Esophagus muscularis mucosa (tissue), 4 donors: ENCODE results near the gene WDR37. TPM values are rescaled to one million over a fixed set of nuclear protein-coding genes. Genes with fewer than 3 reads are reported as not detected.
"Not testable (repeated sequence)": the region's sequence is repeated elsewhere in the genome, so short reads cannot be mapped to it uniquely, and the experiment has no call there.

Experiments
- DNase-seq: peaks from one replicate; pipeline ENCODE4 v3.0.0-alpha.2; 2017; ENCODE audit errors: extremely low spot score
- H3K27ac ChIP-seq, 4 donors: fragments of 200-600 bp; sonication (generic); replicated peaks in 1 of 4; 1 replicate in 3 of 4; 2 replicates in 1 of 4; pipeline ENCODE4 v1.5.1; 2016 to 2019; ENCODE audit warnings: mild to moderate bottlenecking in 1 of 4
- H3K27me3 ChIP-seq, 4 donors: fragments of 200-600 bp; sonication (generic); one replicate each; pipeline versions ENCODE4 v1.5.1 to v1.6.0; 2016 to 2019
- H3K36me3 ChIP-seq, 4 donors: fragments of 200-600 bp; sonication (generic); one replicate each; pipeline ENCODE4 v1.5.1; 2016 to 2019
- H3K4me1 ChIP-seq, 4 donors: fragments of 200-600 bp; sonication (generic); one replicate each; pipeline ENCODE4 v1.5.1; 2016 to 2019
- H3K4me3 ChIP-seq, 4 donors: fragments of 200-600 bp; sonication (generic); 1 replicate in 2 of 4; 2 replicates in 2 of 4; pipeline ENCODE4 v1.5.1; 2016 to 2019; ENCODE audit warnings: mild to moderate bottlenecking in 4 of 4, moderate library complexity in 1 of 4
- H3K9me3 ChIP-seq, 4 donors: fragments of 200-600 bp; sonication (generic); 1 replicate in 3 of 4; 2 replicates in 1 of 4; pipeline ENCODE4 v1.5.1; 2016 to 2019
- CTCF ChIP-seq, 3 experiments: fragments of 200-600 bp in 2 of 3; fragments of 450-650 bp in 1 of 3; sonication (generic) in 2 of 3; IDR thresholded peaks; one replicate each; pipeline ENCODE4 v1.5.1; 2017 to 2019; ENCODE audit warnings: antibody characterized with exemption in 3 of 3, mild to moderate bottlenecking in 2 of 3, moderate library complexity in 1 of 3
- EP300 ChIP-seq: sonication (generic); formaldehyde crosslinking; IDR thresholded peaks from one replicate; pipeline ENCODE4 v1.6.1; 2017; ENCODE audit warnings: antibody characterized with exemption
- POLR2A ChIP-seq: fragments of 450-650 bp; IDR thresholded peaks from one replicate; pipeline ENCODE4 v1.6.1; 2017; ENCODE audit warnings: antibody characterized with exemption, moderate library complexity, mild to moderate bottlenecking, low read depth
- POLR2AphosphoS5 ChIP-seq, 2 donors: sonication (generic); formaldehyde crosslinking; IDR thresholded peaks; one replicate each; pipeline ENCODE4 v1.6.1; 2017; ENCODE audit warnings: antibody characterized with exemption in 2 of 2
- WGBS: methylation state at CpG from one replicate; pipeline ENCODE4 v1.1.5; 2018; 5-methylcytosine and 5-hydroxymethylcytosine counted together
- intact Hi-C: fragments of 100-400 bp; cut with DNase I; formaldehyde crosslinking; loops from one replicate; pipeline ENCODE4 v1.15.1; 2023
- total RNA-seq, 4 donors: library from RNA; depleted of rRNA; stranded (reverse); fragments of >200 nt; gene quantifications; one replicate each; pipeline versions ENCODE4 v1.1.0 to v1.2.1, GENCODE V29; 2016

The WDR37 gene
- total RNA-seq = 10 to 100 TPM in 3 of 4 donors, 1 to 10 TPM in 1; 9.1 to 17.2 (median 13.2) TPM

- H3K9me3 ChIP-seq = no peaks in the 10 kb centered on the region
- intact Hi-C loops = loop anchor here (2.0 to 10.0 kb wide), 2 partner anchors 68 to 122 kb away; partner anchors contain the start of genes GTPBP4 and LARP4B
- peaks cover 31 to 57% (median 45%) of the 10 kb centered on the region in 4 donors for H3K4me1 ChIP-seq
- DNase-seq = no peak
- TF ChIP-seq EP300 (no peak), POLR2AphosphoS5 (IDR thresholded peaks at IDR 0.05) (peak; percentile 89 to 94), POLR2A (peak; percentile 81)
- 2% methylated on average over 12 of the region's 87 CpGs for WGBS
- H3K27ac ChIP-seq = peak within 1 kb of the TSS; percentile 99 to 100 (median 99)
- H3K4me3 ChIP-seq = peak within 1 kb of the TSS; percentile 94 to 97 (median 95)
- peaks cover 0 to 33% (median 21%) of the 10 kb centered on the region in 4 donors for H3K36me3 ChIP-seq
- no peaks in the 10 kb centered on the region for H3K27me3 ChIP-seq
Observed at GRCh38 chr10:1056326-1057105, at the start of gene WDR37. Gene WDR37, plus strand, starts transcription at chr10:1056385. Its CDS starts 15,771 bp downstream, at chr10:1072156.

- H3K9me3 ChIP-seq = peaks cover 0 to 15% (median 10%) of the 10 kb centered on the region in 4 donors
- TF ChIP-seq POLR2AphosphoS5 (IDR thresholded peaks at IDR 0.05) (no peak), POLR2A (no peak), EP300 (no peak), CTCF (IDR thresholded peaks at IDR 0.05) (no peak)
- no peak overlapping the region for H3K4me3 ChIP-seq
- 92% methylated on average over 8 of the region's 9 CpGs for WGBS
- H3K4me1 ChIP-seq = no peaks in the 10 kb centered on the region
- DNase-seq = no peak
- H3K36me3 ChIP-seq = peaks cover 82 to 100% (median 99%) of the 10 kb centered on the region in 4 donors
- no peak overlapping the region for H3K27ac ChIP-seq
- intact Hi-C loops = no loop called here
- no peaks in the 10 kb centered on the region for H3K27me3 ChIP-seq
Observed at GRCh38 chr10:1006573-1006972, 49.6 kb upstream of the WDR37 start.

- Histone ChIP-seq H3K4me1 (no peaks in the 10 kb centered on the region), H3K27me3 (no peaks in the 10 kb centered on the region), H3K9me3 (peaks cover 0 to 11% (median 4%) of the 10 kb centered on the region in 4 donors), H3K4me3 (no peak overlapping the region), H3K36me3 (peaks cover 84 to 100% (median 100%) of the 10 kb centered on the region in 4 donors), H3K27ac (no peak overlapping the region)
- TF ChIP-seq POLR2AphosphoS5 (IDR thresholded peaks at IDR 0.05) (no peak), EP300 (no peak), POLR2A (no peak), CTCF (IDR thresholded peaks at IDR 0.05) (no peak)
- 83% methylated on average over 10 of the region's 10 CpGs for WGBS
- intact Hi-C loops = no loop called here
- DNase-seq = no peak
Observed at GRCh38 chr10:1007583-1007982, 48.6 kb upstream of the WDR37 start.

GRCh38 chr10:1009071-1009494, 47.1 kb upstream of the WDR37 start:
- no peak overlapping the region for H3K4me3 ChIP-seq
- no peaks in the 10 kb centered on the region for H3K27me3 ChIP-seq
- DNase-seq = no peak
- peaks cover 83 to 100% (median 100%) of the 10 kb centered on the region in 4 donors for H3K36me3 ChIP-seq
- 90% methylated on average over 9 of the region's 9 CpGs for WGBS
- no peaks in the 10 kb centered on the region for H3K9me3 ChIP-seq
- H3K27ac ChIP-seq = no peak overlapping the region
- intact Hi-C loops = no loop called here
- no peaks in the 10 kb centered on the region for H3K4me1 ChIP-seq
- TF ChIP-seq CTCF (IDR thresholded peaks at IDR 0.05) (no peak), EP300 (no peak)

- H3K4me1 ChIP-seq, DNase-seq, H3K9me3 ChIP-seq, H3K27me3 ChIP-seq, H3K27ac ChIP-seq, H3K4me3 ChIP-seq, intact Hi-C loops: not testable (repeated sequence)
- peaks cover 75 to 100% (median 99%) of the 10 kb centered on the region in 4 donors for H3K36me3 ChIP-seq
- 74% methylated on average over 7 of the region's 8 CpGs for WGBS
Observed at GRCh38 chr10:1009947-1010346, 46.2 kb upstream of the WDR37 start.
